Liver (tissue), 5 donors: ENCODE data around the gene EFS. TPM values are rescaled to one million over a fixed set of nuclear protein-coding genes. Genes with fewer than 3 reads are reported as not detected.

ENCODE experiments used
- polyA plus RNA-seq, 2 donors: library from polyadenylated mRNA; stranded (reverse) in 1 of 2; unstranded in 1 of 2; fragments of 200-250 nt in 1 of 2; fragments of >200 nt in 1 of 2; fragmentation: Nextera tagmentation in 1 of 2; extraction: Ambion mirVana in 1 of 2; gene quantifications; one replicate each; pipeline versions ENCODE4 v1.2.1 to v1.2.3, GENCODE V29; 2013 to 2015
- small RNA-seq: library from RNA; depleted of rRNA; stranded (forward); fragments of <200 nt; gene quantifications from one replicate; pipeline ENCODE3, GENCODE V24; 2014
- total RNA-seq, 2 donors: library from RNA; depleted of rRNA; stranded (reverse); fragments of >200 nt; gene quantifications; one replicate each; pipeline ENCODE4 v1.2.3, GENCODE V29; 2014
- donor health status: healthy.
- donor health status: healthy.
- donor health status: healthy.

Gene EFS
- total and polyA plus RNA-seq, 4 donors: 0.10 to 0.69 (median 0.54) TPM

Small RNAs within 50 kb of the gene (small RNA-seq; reads per million reads assigned to genes)
- gene MIR208A: not detected

Other genes with a start within 250 kb of the EFS start
- 1 to 10 TPM in 1 of 2 donors, under 1 TPM in 1; 0.08 to 4.4 TPM for gene CEBPE, start 245.9 kb downstream of the EFS start, total RNA-seq
- under 1 TPM in 1 of 2 donors, not detected in 1; 0.16 TPM for gene CEBPE, start 245.9 kb downstream of the EFS start, polyA plus RNA-seq
- 1 to 10 TPM; 4.5 to 9.8 TPM for gene SLC7A8, start 181.5 kb downstream of the EFS start, total RNA-seq
- 1 to 10 TPM; 2.6 to 6.2 TPM for gene SLC7A8, start 181.5 kb downstream of the EFS start, polyA plus RNA-seq
- gene RNF212B, start 127.2 kb downstream of the EFS start, total RNA-seq: under 1 TPM; 0.17 to 0.51 TPM
- under 1 TPM in 1 of 2 donors, not detected in 1; 0.06 TPM for gene RNF212B, start 127.2 kb downstream of the EFS start, polyA plus RNA-seq
- gene HOMEZ, start 79.0 kb downstream of the EFS start, total RNA-seq: 1 to 10 TPM; 3.4 to 3.5 TPM
- 1 to 10 TPM; 2.8 to 3.3 TPM for gene HOMEZ, start 79.0 kb downstream of the EFS start, polyA plus RNA-seq
- gene PPP1R3E, start 62.3 kb downstream of the EFS start, total RNA-seq: 1 to 10 TPM; 2.5 to 4.7 TPM
- 1 to 10 TPM; 3.0 to 4.1 TPM for gene PPP1R3E, start 62.3 kb downstream of the EFS start, polyA plus RNA-seq
- 10 to 100 TPM; 10.9 to 28.0 TPM for gene BCL2L2, start 58.3 kb downstream of the EFS start, total RNA-seq
- gene BCL2L2, start 58.3 kb downstream of the EFS start, polyA plus RNA-seq: 10 to 100 TPM in 1 of 2 donors, 1 to 10 TPM in 1; 4.7 to 14.5 TPM
- 10 to 100 TPM; 54.0 to 59.6 TPM for gene PABPN1, start 43.7 kb downstream of the EFS start, total RNA-seq
- gene PABPN1, start 43.7 kb downstream of the EFS start, polyA plus RNA-seq: 10 to 100 TPM; 40.9 to 41.9 TPM
- 10 to 100 TPM in 1 of 2 donors, 1 to 10 TPM in 1; 2.4 to 14.6 TPM for gene SLC22A17, start 12.3 kb downstream of the EFS start, total RNA-seq
- 1 to 10 TPM; 1.1 to 2.7 TPM for gene SLC22A17, start 12.3 kb downstream of the EFS start, polyA plus RNA-seq
- gene IL25, start 7.6 kb upstream of the EFS start, total RNA-seq: not detected
- not detected for gene IL25, start 7.6 kb upstream of the EFS start, polyA plus RNA-seq
- gene CMTM5, start 11.9 kb upstream of the EFS start, total RNA-seq: 1 to 10 TPM in 1 of 2 donors, not detected in 1; 5.5 TPM
- gene CMTM5, start 11.9 kb upstream of the EFS start, polyA plus RNA-seq: under 1 TPM in 1 of 2 donors, not detected in 1; 0.22 TPM
- under 1 TPM; 0.05 to 0.17 TPM for gene MYH6, start 43.1 kb upstream of the EFS start, total RNA-seq
- gene MYH6, start 43.1 kb upstream of the EFS start, polyA plus RNA-seq: under 1 TPM in 1 of 2 donors, not detected in 1; 0.06 TPM
- gene MYH7, start 70.5 kb upstream of the EFS start, total RNA-seq: under 1 TPM; 0.05 to 0.42 TPM
- gene MYH7, start 70.5 kb upstream of the EFS start, polyA plus RNA-seq: under 1 TPM; 0.02 to 0.03 TPM
- 10 to 100 TPM; 20.4 to 26.9 TPM for gene NGDN, start 104.5 kb upstream of the EFS start, total RNA-seq
- gene NGDN, start 104.5 kb upstream of the EFS start, polyA plus RNA-seq: 10 to 100 TPM; 18.2 to 25.4 TPM
- gene ZFHX2, start 186.6 kb upstream of the EFS start, total RNA-seq: under 1 TPM; 0.08 to 0.14 TPM
- gene ZFHX2, start 186.6 kb upstream of the EFS start, polyA plus RNA-seq: under 1 TPM; 0.06 to 0.12 TPM
- gene THTPA, start 191.1 kb upstream of the EFS start, total RNA-seq: 10 to 100 TPM in 1 of 2 donors, 1 to 10 TPM in 1; 7.3 to 19.8 TPM
- 10 to 100 TPM in 1 of 2 donors, 1 to 10 TPM in 1; 9.6 to 10.2 TPM for gene THTPA, start 191.1 kb upstream of the EFS start, polyA plus RNA-seq
- 10 to 100 TPM; 14.8 to 19.7 TPM for gene AP1G2, start 202.6 kb upstream of the EFS start, total RNA-seq
- 10 to 100 TPM; 12.4 to 26.6 TPM for gene AP1G2, start 202.6 kb upstream of the EFS start, polyA plus RNA-seq
- under 1 TPM; 0.08 to 0.23 TPM for gene JPH4, start 213.6 kb upstream of the EFS start, total RNA-seq
- gene JPH4, start 213.6 kb upstream of the EFS start, polyA plus RNA-seq: under 1 TPM; 0.07 to 0.24 TPM